Measurements from ENCODE around the gene BMPR1B. TPM values are rescaled to one million over a fixed set of nuclear protein-coding genes. Genes with fewer than 3 reads are reported as not detected.

Gene BMPR1B
- total and polyA plus RNA-seq, 9 donors, result 4.9 to 35.7 (median 13.3) TPM

DNA sequence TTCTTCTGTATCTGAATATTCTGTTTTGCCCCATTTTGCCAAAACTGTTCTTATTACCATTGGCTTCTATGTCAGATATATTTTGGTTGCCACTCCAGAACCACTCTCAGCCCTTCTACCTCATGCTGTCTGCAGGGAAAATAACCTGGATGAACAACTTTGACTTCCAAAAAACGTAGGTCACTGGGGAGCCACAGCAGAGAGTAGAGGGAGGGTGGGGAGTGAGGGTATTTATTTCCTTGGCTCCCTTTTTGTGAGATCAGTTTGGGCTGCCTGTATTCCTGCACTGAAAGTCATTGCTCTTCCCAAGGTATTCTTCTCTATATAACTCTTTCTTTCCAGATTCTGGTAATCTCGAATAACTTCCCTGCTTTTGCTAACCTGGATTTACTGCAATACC lies 6.3 kb downstream of the BMPR1B start:
- H3K4me1 ChIP-seq (ENCODE audit: insufficient read depth), result no peaks in the 10 kb centered on the region
- no peaks in the 10 kb centered on the region for H3K27me3 ChIP-seq
- no peaks in the 10 kb centered on the region for H3K36me3 ChIP-seq
- intact Hi-C loops (cut with DNase I), result no loop called here
- TF ChIP-seq POLR2A (IDR thresholded peaks at IDR 0.05), result no peak
- TF ChIP-seq, protein P1, sequence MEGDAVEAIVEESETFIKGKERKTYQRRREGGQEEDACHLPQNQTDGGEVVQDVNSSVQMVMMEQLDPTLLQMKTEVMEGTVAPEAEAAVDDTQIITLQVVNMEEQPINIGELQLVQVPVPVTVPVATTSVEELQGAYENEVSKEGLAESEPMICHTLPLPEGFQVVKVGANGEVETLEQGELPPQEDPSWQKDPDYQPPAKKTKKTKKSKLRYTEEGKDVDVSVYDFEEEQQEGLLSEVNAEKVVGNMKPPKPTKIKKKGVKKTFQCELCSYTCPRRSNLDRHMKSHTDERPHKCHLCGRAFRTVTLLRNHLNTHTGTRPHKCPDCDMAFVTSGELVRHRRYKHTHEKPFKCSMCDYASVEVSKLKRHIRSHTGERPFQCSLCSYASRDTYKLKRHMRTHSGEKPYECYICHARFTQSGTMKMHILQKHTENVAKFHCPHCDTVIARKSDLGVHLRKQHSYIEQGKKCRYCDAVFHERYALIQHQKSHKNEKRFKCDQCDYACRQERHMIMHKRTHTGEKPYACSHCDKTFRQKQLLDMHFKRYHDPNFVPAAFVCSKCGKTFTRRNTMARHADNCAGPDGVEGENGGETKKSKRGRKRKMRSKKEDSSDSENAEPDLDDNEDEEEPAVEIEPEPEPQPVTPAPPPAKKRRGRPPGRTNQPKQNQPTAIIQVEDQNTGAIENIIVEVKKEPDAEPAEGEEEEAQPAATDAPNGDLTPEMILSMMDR (IDR thresholded peaks at IDR 0.05), result no peak
- TF ChIP-seq EP300 (IDR thresholded peaks at IDR 0.05), result no peak
- no peak for DNase-seq
- 85 to 94% (median 87%) methylated on average over 2 of the region's 2 CpGs for WGBS, 3 donors
- H3K27ac ChIP-seq, result no peak overlapping the region
- H3K9me3 ChIP-seq, result no peaks in the 10 kb centered on the region
- no peak overlapping the region for H3K4me3 ChIP-seq

DNA sequence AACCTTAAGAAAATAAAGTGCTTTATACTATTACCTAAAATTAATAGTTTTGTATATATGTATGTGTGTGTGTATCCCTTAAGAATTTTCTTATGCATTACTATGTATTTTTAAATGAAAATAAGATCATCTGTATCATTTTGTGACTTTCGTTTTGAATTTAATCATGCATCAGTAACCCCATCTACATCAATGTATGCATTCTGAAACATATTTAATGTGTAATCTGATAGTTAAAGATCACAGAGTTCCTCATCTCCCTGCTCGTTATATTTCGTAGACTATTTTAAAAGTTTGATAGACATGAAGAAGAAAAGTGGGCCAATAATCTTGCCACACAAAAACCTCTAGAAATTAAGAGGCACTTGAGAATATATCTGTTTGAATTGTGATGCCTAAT lies 7.4 kb downstream of the BMPR1B start:
- TF ChIP-seq POLR2A (IDR thresholded peaks at IDR 0.05) (no peak), EP300 (IDR thresholded peaks at IDR 0.05) (no peak)
- TF ChIP-seq, protein P1 (IDR thresholded peaks at IDR 0.05), result no peak
- H3K4me1 ChIP-seq (ENCODE audit: insufficient read depth), result no peaks in the 10 kb centered on the region
- H3K36me3 ChIP-seq, result no peaks in the 10 kb centered on the region
- no peaks in the 10 kb centered on the region for H3K27me3 ChIP-seq
- H3K4me3 ChIP-seq, result no peak overlapping the region
- 92 to 93% (median 92%) methylated on average over 3 of the region's 3 CpGs for WGBS, 3 donors
- H3K27ac ChIP-seq, result no peak overlapping the region
- no peak for DNase-seq
- intact Hi-C loops (cut with DNase I), result no loop called here
- no peaks in the 10 kb centered on the region for H3K9me3 ChIP-seq

DNA sequence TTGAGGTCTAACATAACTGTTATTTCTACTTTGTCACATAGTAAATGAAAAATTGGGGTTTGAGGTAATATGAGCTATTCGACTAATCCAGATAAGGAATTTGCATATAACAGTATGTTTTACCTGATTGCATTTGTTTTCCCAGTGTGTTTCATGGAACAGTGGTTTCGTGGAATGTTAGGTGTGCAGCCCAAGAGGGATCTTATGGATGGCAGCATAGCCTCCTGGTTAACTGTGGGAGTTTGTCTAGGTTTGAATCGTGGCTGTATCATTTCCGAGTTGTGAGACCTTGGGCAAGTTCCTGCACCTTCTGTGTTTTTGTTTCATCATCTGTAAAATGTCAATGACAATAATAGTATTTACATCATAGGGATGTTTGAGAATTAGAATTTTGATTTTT lies 7.9 kb downstream of the BMPR1B start:
- Histone ChIP-seq H3K27ac (no peak overlapping the region), H3K27me3 (no peaks in the 10 kb centered on the region), H3K36me3 (no peaks in the 10 kb centered on the region), H3K4me3 (no peak overlapping the region), H3K9me3 (no peaks in the 10 kb centered on the region), H3K4me1 (ENCODE audit: insufficient read depth) (no peaks in the 10 kb centered on the region)
- DNase-seq, result no peak
- TF ChIP-seq, protein P1 (IDR thresholded peaks at IDR 0.05), result no peak
- TF ChIP-seq POLR2A (IDR thresholded peaks at IDR 0.05) (no peak), EP300 (IDR thresholded peaks at IDR 0.05) (no peak)
- intact Hi-C loops (cut with DNase I), result no loop called here
- 61 to 68% (median 64%) methylated on average over 4 of the region's 4 CpGs for WGBS, 3 donors

DNA sequence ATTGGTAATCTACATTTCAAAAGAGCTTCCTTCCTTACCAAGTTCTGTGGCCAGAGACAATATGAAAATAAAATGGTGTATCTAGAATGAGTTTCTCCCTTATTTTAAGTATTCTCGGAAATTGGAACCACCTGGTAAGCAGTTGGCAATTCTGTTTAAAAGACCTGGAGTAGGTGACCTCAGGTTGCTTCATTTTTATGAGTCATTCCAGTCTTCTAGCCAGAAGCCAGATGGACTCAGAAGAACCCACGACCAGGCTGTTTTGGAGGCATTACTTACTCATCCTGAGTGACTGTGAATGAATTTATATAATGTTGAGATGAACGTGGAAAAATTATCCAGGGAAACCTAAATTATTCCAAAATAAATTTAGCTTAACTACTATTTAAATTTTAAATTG lies 9.1 kb downstream of the BMPR1B start:
- no peak overlapping the region for H3K4me3 ChIP-seq
- H3K9me3 ChIP-seq, result no peaks in the 10 kb centered on the region
- no peaks in the 10 kb centered on the region for H3K27me3 ChIP-seq
- intact Hi-C loops (cut with DNase I), result no loop called here
- no peak for DNase-seq
- H3K36me3 ChIP-seq, result no peaks in the 10 kb centered on the region
- WGBS, 3 donors, result 79 to 81% (median 80%) methylated on average over 3 of the region's 3 CpGs
- no peak overlapping the region for H3K27ac ChIP-seq
- TF ChIP-seq, protein P1 (IDR thresholded peaks at IDR 0.05), result no peak
- TF ChIP-seq POLR2A (IDR thresholded peaks at IDR 0.05) (no peak), EP300 (IDR thresholded peaks at IDR 0.05) (no peak)
- no peaks in the 10 kb centered on the region for H3K4me1 ChIP-seq (ENCODE audit: insufficient read depth)

DNA sequence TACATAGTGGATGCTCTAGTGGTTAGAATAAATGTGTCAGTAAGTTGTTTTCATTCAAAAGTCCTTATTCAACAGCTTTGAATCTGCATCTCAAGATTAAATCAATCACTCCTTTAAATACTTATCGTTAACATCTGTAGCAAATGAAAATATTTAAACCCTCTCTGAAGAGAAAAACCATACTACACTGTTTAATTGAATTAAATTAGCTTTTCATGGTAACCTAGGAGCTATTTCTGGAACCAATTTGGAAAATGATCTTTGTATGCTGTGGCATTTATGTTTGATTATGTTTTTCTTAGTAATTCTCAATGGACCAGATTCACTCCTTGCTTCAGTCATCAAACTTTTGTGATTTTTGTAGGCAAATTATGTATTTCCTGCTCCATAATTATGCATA lies 9.7 kb downstream of the BMPR1B start:
- 92 to 100% (median 96%) methylated on average over 1 of the region's 1 CpG for WGBS, 3 donors
- Histone ChIP-seq H3K9me3 (no peaks in the 10 kb centered on the region), H3K27me3 (no peaks in the 10 kb centered on the region), H3K4me1 (ENCODE audit: insufficient read depth) (no peaks in the 10 kb centered on the region), H3K36me3 (no peaks in the 10 kb centered on the region), H3K27ac (no peak overlapping the region), H3K4me3 (no peak overlapping the region)
- DNase-seq, result no peak
- intact Hi-C loops (cut with DNase I), result no loop called here
- no peak for TF ChIP-seq EP300 (IDR thresholded peaks at IDR 0.05)
- TF ChIP-seq POLR2A (IDR thresholded peaks at IDR 0.05), result no peak
- TF ChIP-seq, protein P1 (IDR thresholded peaks at IDR 0.05), result no peak

Data from ovary (tissue), 9 donors.